Progenitor cell of endocrine pancreas (in vitro differentiated cells): ENCODE results near the gene HIVEP3. TPM values are rescaled to one million over a fixed set of nuclear protein-coding genes. Genes with fewer than 3 reads are reported as not detected.

Experiments
- DNase-seq: peaks from one replicate; pipeline ENCODE4 v3.0.0; 2021; ENCODE audit warnings: low spot score; ENCODE audit not compliant: unreplicated experiment
- H3K27ac Mint-ChIP-seq: 2 replicates; pipeline ENCODE4 v1.8.0; 2021; ENCODE audit warnings: mild to moderate bottlenecking, moderate library complexity, mixed read lengths
- H3K27me3 Mint-ChIP-seq: 2 replicates; pipeline ENCODE4 v1.8.0; 2021; ENCODE audit warnings: mixed read lengths
- H3K36me3 Mint-ChIP-seq: 2 replicates; pipeline ENCODE4 v1.8.0; 2022; ENCODE audit warnings: mixed read lengths; ENCODE audit not compliant: insufficient read depth
- H3K4me1 Mint-ChIP-seq: 2 replicates; pipeline ENCODE4 v1.8.0; 2021; ENCODE audit warnings: low read depth, mixed read lengths
- H3K4me3 Mint-ChIP-seq: 2 replicates; pipeline ENCODE4 v1.8.0; 2021; ENCODE audit warnings: low read depth, mild to moderate bottlenecking, moderate library complexity, mixed read lengths
- H3K9me3 Mint-ChIP-seq: 2 replicates; pipeline ENCODE4 v1.8.0; 2021; ENCODE audit warnings: low read depth, mixed read lengths
- CTCF ChIP-seq: fragments of 200-600 bp; sonication (generic); IDR thresholded peaks from one replicate; pipeline ENCODE4 v1.5.0; 2021; ENCODE audit warnings: antibody characterized with exemption, mild to moderate bottlenecking; ENCODE audit not compliant: unreplicated experiment
- total RNA-seq: library from RNA; stranded (reverse); gene quantifications from 2 replicates; pipeline ENCODE4 v1.2.1, GENCODE V29; 2021

The HIVEP3 gene
- total RNA-seq, 1 donor from 2014 or later: 1.1 TPM

- Mint-ChIP-seq H3K27me3 (peaks cover 14% of the 10 kb centered on the region), H3K36me3 (no peaks in the 10 kb centered on the region), H3K9me3 (no peaks in the 10 kb centered on the region), H3K4me3 (no peak overlapping the region), H3K4me1 (peaks cover 1% of the 10 kb centered on the region), H3K27ac (no peak overlapping the region)
- TF ChIP-seq CTCF: no peak
- DNase-seq: no peak
Observed at GRCh38 chr1:41510531-41511238, 408.0 kb downstream of the HIVEP3 start.

GRCh38 chr1:41509270-41509671, 409.5 kb downstream of the HIVEP3 start:
- Mint-ChIP-seq H3K9me3 (no peaks in the 10 kb centered on the region), H3K27me3 (peaks cover 25% of the 10 kb centered on the region), H3K27ac (no peak overlapping the region), H3K4me3 (no peak overlapping the region), H3K36me3 (no peaks in the 10 kb centered on the region), H3K4me1 (no peaks in the 10 kb centered on the region)
- no peak for DNase-seq
- no peak for TF ChIP-seq CTCF

- Mint-ChIP-seq H3K27ac (no peak overlapping the region), H3K4me1 (no peaks in the 10 kb centered on the region)
Observed at GRCh38 chr1:41508290-41508689, 410.4 kb downstream of the HIVEP3 start.

GRCh38 chr1:41507836-41508235, 410.9 kb downstream of the HIVEP3 start:
- Mint-ChIP-seq H3K4me1 (no peaks in the 10 kb centered on the region), H3K27ac (no peak overlapping the region), H3K9me3 (no peaks in the 10 kb centered on the region), H3K36me3 (no peaks in the 10 kb centered on the region), H3K27me3 (peaks cover 25% of the 10 kb centered on the region), H3K4me3 (no peak overlapping the region)
- no peak for DNase-seq
- no peak for TF ChIP-seq CTCF

More at GRCh38 chr1:41508290-41508689, 410.4 kb downstream of the HIVEP3 start:
- Mint-ChIP-seq H3K27me3 (peaks cover 25% of the 10 kb centered on the region), H3K36me3 (no peaks in the 10 kb centered on the region), H3K4me3 (no peak overlapping the region), H3K9me3 (no peaks in the 10 kb centered on the region)
- no peak for DNase-seq
- no peak for TF ChIP-seq CTCF

- H3K27me3 Mint-ChIP-seq: peaks cover 25% of the 10 kb centered on the region
- no peak overlapping the region for H3K4me3 Mint-ChIP-seq
- no peaks in the 10 kb centered on the region for H3K9me3 Mint-ChIP-seq
- H3K4me1 Mint-ChIP-seq: no peaks in the 10 kb centered on the region
- H3K27ac Mint-ChIP-seq: no peak overlapping the region
- H3K36me3 Mint-ChIP-seq: no peaks in the 10 kb centered on the region
- DNase-seq: no peak
- TF ChIP-seq CTCF: no peak
Observed at GRCh38 chr1:41507110-41507720, 411.5 kb downstream of the HIVEP3 start.
